Pulmonary artery endothelial cell (primary cell): Measurements from ENCODE around the gene RAB36. TPM values are rescaled to one million over a fixed set of nuclear protein-coding genes. Genes with fewer than 3 reads are reported as not detected.

ENCODE experiments used
- DNase-seq: peaks from one replicate; pipeline ENCODE4 v3.0.0-alpha.2; 2011; ENCODE audit warnings: low read depth, low spot score
- total RNA-seq: library from RNA; depleted of rRNA; stranded (reverse); fragments of >200 nt; gene quantifications from 2 replicates; pipeline ENCODE4 v1.2.3, GENCODE V29; 2014

Gene RAB36
- total RNA-seq, 1 donor from 2014 or later, result 2.0 TPM

- no peak for DNase-seq
These were observed 35.8 kb downstream of the RAB36 start for GRCh38 chr22:23180893-23181720.

- DNase-seq, result no peak
These were observed 36.5 kb downstream of the RAB36 start for GRCh38 chr22:23181721-23182308.

- DNase-seq, result no peak
These were observed 37.2 kb downstream of the RAB36 start for GRCh38 chr22:23182309-23183060.

GRCh38 chr22:23183061-23183698 is 37.9 kb downstream of the RAB36 start:
- DNase-seq, result no peak

GRCh38 chr22:23184100-23184763 is 39.0 kb downstream of the RAB36 start:
- no peak for DNase-seq

GRCh38 chr22:23184764-23185113 is 39.5 kb downstream of the RAB36 start:
- no peak for DNase-seq

GRCh38 chr22:23187211-23187610 is 41.9 kb downstream of the RAB36 start:
- no peak for DNase-seq

- DNase-seq, result peak; percentile 64
These were observed 42.8 kb downstream of the RAB36 start for GRCh38 chr22:23187871-23188700.

GRCh38 chr22:23190526-23190925 is 45.2 kb downstream of the RAB36 start:
- no peak for DNase-seq

GRCh38 chr22:23192133-23192532 is 46.9 kb downstream of the RAB36 start:
- no peak for DNase-seq

- no peak for DNase-seq
These were observed 47.3 kb downstream of the RAB36 start for GRCh38 chr22:23192558-23192957.

GRCh38 chr22:23193196-23193827 is 48.0 kb downstream of the RAB36 start:
- no peak for DNase-seq

GRCh38 chr22:23193882-23194281 is 48.6 kb downstream of the RAB36 start:
- no peak for DNase-seq

- DNase-seq, result no peak
These were observed 50.9 kb downstream of the RAB36 start for GRCh38 chr22:23196165-23196564.

- no peak for DNase-seq
These were observed 52.6 kb downstream of the RAB36 start for GRCh38 chr22:23197836-23198235.

GRCh38 chr22:23199159-23199558 is 53.9 kb downstream of the RAB36 start:
- no peak for DNase-seq

GRCh38 chr22:23200898-23201297 is 55.6 kb downstream of the RAB36 start:
- no peak for DNase-seq

GRCh38 chr22:23202812-23203451 is 57.7 kb downstream of the RAB36 start:
- DNase-seq, result no peak

GRCh38 chr22:23203452-23204124 is 58.3 kb downstream of the RAB36 start:
- no peak for DNase-seq
